ENCODE results near the gene RCE1.

- TF ChIP-seq CTCF (IDR thresholded peaks at IDR 0.05; ENCODE audit: borderline replicate concordance, extremely low read depth, low read length, poor library complexity, severe bottlenecking) (no peak), EZH2 (IDR thresholded peaks at IDR 0.05; ENCODE audit: borderline replicate concordance, low read depth, low read length, severe bottlenecking) (no peak)
Observed at GRCh38 chr11:66843776-66844495, 695 bp downstream of the RCE1 start.

All from DND-41 (cell line).